GM12872 (cell line): ENCODE data around the gene ITPR2.

Experiments used
- TF ChIP-seq, protein P1 (sequence below): IDR thresholded peaks from 3 replicates; pipeline ENCODE4 v1.5.1; 2011; ENCODE audit warnings: low read depth, mild to moderate bottlenecking, low read length, moderate library complexity; ENCODE audit not compliant: insufficient read depth

ITPR2 gene

GRCh38 chr12:26621932-26622331 is 211.1 kb downstream of the ITPR2 start:
- TF ChIP-seq, protein P1, sequence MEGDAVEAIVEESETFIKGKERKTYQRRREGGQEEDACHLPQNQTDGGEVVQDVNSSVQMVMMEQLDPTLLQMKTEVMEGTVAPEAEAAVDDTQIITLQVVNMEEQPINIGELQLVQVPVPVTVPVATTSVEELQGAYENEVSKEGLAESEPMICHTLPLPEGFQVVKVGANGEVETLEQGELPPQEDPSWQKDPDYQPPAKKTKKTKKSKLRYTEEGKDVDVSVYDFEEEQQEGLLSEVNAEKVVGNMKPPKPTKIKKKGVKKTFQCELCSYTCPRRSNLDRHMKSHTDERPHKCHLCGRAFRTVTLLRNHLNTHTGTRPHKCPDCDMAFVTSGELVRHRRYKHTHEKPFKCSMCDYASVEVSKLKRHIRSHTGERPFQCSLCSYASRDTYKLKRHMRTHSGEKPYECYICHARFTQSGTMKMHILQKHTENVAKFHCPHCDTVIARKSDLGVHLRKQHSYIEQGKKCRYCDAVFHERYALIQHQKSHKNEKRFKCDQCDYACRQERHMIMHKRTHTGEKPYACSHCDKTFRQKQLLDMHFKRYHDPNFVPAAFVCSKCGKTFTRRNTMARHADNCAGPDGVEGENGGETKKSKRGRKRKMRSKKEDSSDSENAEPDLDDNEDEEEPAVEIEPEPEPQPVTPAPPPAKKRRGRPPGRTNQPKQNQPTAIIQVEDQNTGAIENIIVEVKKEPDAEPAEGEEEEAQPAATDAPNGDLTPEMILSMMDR: no peak

GRCh38 chr12:26620907-26621306 is 212.1 kb downstream of the ITPR2 start:
- TF ChIP-seq, protein P1: no peak

DNA sequence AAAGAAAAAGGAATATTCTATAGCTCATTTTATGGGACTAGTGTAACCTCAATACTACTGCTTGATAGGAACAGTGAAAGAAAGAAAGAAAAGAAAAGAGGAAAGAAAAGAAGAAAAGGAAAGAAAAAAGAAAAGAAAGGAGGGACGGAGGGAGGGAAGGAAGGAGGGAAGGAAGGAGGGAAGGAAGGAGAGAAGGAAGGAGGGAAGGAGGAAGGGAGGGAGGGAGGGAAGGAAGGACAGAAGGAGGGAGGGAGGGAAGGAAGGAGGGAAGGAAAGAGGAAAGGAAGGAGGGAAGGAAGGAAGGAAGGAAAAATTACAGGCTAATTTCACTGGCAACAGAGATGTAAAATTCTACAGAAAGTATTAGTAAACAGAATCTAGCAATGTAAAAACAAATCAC is 215.5 kb downstream of the ITPR2 start:
- TF ChIP-seq, protein P1: no peak

DNA sequence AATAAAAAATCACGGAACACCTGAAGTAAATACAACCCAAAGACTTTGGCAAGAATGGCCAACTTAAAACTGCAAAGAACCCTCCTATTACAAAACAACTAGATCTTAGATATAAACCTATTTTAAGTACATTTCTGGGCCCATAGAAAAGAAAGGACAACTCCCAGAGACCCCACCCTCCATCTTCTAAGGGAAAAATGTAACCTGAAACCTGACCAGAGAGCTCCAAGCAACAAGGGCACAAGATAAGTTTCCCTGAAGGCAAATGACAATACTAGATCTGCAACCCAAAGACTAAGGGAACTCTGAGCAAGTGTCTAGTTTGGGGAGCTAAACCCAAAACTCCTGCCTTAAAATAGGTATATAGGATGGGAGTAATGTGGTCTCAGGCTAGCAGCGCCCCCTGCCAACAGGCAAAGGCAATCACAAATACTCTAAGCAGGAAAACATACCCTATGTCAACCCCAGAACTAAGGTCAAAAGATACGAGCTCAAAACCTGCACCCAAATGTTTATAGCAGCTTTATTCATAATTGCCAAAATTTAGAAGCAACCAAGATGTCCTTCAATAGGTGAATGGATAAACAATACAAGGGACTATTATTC is 218.9 kb downstream of the ITPR2 start:
- TF ChIP-seq, protein P1: peak; percentile 69

DNA sequence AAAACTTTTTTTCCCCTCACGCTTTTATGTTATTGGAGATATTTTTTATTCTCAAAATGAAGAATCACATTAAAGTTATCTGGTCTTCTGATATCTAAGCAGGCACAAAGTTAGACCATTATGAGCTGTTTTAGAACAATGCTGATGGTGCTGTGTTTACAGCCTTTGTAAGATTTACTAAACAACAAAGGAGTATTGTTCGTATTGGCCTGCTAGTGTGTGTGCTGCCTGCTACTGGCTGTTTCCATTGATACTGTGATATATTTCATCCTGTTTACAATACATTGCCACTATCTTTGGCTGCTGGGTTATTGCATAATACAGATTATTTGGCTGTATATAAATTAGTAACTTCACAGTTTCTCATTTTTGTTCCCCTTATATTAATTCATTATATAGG is 220.8 kb downstream of the ITPR2 start:
- TF ChIP-seq, protein P1: no peak

DNA sequence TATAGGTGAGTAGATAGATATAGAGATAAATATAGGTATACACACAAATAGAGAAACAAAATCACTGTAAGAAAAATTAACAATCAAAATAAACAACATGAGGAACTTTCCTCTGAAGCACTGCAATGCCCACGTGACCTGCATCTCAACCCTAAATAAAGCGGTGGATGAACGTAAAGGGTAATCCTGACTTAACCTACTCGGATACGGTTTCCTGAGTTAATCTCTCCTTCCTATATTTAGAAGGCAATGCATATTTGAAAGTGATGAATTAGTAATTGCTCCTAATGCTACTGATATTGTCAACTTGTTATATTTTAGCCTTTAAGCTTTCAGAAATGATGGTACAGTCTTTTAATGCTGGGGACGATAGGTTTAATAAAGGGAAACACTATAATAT is 221.4 kb downstream of the ITPR2 start:
- TF ChIP-seq, protein P1: no peak

DNA sequence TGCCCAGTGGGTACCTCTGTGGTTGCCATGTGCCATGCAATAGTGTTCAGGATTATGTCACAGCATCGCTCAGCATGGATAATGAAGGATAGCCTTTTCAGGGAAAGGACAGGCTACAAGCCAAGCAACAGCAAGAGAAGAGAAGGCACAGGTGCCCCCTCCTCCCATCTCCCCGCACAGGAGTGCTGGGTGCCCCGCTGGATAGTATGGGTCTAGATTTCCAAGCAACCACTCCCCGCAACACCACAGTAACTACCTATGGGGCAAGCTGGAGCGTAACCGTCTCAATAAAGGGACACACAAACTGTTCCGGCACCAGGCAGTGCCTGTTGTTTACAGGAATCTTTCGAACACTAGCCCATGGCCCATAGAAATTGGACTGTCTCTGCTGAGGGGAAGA is 222.2 kb downstream of the ITPR2 start:
- TF ChIP-seq, protein P1: no peak
